CD4-positive, alpha-beta T cell treated with Interleukin-2 at 100 ng/mL for 4 hours (primary cell): ENCODE data around the gene GMPPB.

Experiments used
- DNase-seq: peaks from one replicate; pipeline ENCODE4 v3.0.0-alpha.2; 2020; ENCODE audit warnings: low spot score

GMPPB gene

DNA sequence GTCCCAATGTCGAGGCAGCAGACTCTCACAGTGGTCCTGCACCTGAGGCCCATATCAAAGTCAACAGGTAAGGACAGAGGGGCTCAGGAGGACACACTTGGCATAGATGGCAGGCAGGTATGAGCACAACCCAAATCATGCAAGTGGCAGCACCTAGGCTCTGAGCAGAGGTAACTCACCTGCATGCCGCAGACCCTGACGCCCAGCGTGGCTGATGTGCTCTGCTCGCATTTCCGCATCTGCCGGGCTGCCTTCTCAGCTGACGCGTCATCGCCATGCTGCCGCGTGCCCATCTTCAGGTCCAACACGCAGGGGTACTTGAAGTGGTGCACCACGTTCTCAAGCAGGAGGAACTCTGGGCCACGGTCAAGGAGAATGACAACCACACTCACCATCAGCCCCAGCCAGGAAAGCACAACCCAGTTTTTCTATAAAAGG lies 4.2 kb upstream of the GMPPB start:
- no peak for DNase-seq

DNA sequence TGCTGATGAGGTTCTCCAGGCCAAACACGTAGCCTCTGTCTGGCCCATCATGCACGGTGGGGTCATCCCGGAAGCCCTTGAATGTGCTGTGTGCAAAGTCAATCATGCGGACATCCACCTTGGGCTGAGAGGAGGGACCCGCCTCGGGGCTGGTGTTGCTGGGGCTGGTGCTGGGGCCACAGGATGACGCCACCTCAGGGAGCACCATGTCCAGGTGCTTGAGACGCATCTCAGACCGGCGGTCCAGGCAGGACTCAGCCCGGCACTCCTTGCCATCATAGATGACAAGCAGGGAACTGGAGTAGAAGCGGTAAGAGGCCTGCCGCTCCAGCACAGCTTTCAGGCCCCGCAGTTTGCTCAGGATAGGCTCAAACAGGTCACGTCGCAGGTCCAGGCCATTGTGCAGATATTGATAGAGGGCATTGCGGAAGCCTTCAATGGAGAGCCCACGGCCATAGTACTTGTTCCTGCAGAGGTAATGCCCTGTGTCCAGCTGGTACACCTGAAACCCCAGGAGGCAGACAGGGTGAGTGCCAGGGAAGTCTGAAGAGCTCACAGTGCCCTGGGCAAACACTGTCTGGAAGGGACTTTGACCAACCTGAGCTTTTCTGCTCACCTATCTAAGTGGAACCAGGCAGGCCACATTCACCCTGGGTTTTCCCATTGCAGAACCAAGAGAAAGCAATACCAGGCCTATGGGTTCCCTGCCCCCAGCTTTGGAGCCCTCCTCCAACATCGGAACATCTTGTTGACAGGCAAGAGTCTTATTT lies 3.6 kb upstream of the GMPPB start:
- DNase-seq = no peak

DNA sequence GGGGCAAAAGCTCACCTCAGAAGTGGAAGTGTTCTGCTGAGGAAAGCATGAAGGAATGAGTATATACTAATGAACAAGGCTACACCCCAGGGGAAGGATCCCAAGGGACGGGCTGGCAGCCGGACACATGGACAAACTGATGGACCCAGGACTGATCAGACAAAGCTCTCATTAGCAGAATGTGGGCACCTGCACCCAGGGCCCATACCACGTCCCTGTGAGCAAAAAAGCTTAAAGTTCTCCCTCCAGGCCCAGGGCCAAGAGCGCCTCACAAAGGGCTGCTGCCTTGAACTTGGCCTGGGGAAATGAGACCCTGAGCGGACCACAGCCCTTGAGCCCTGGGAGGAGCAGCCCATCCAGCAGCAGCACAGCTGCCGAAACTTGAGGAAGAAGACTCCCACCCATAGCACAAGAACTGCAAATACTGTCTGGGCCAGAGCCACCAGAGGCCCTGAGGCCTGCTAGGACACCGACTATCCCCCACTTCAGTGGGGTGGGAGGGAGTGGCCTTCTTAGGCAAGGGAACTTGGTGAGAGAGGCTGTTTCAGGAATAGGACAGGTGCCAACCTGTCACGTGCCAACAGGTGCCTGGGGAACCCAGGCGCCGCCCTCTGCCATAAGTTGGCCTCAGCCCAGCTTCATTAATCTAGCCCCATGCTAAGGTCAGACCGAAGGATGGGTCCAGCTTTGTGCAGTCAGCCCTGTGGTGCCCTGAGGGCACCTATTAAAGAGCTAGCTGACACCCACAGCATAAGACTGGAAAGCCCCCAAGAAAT lies 2.3 kb upstream of the GMPPB start:
- DNase-seq = no peak

DNA sequence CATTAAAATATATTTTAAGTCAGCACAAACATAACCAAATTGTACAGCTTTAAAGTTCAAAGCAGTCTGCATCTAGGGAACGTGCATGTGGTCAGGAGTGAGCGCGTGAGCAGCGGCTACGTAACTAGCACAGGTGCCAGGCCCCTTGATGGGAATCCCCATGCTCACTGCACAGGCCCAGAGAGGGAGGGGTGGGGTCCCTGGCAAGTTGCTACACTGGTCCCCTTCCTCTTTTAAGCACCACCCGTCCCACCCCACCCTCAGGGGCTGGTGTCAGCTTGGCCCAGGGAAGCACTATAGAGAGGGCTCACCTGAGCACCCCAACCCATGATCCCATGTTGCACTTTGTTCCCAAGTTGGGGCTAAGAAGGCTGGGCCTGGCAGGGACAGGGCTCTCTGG lies 835 bp upstream of the GMPPB start:
- peak; percentile 14 for DNase-seq

DNA sequence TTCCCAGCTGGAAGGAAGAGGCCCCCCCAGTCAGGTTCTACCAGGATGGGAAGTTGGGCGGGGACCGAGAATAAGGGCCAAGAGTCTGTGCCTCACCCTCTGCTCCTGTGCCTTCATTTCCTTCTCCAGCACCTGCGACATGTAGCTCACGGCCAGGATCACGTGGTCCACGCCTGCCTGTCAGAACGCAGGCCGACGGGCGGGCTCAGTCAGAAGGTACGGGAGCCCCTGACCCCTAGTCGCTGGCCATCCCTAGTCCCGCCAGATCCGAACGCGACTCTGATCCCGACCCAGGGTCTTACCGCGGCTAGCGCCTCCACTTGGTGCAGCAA lies 489 bp downstream of the GMPPB start:
- peak; percentile 51 for DNase-seq

DNA sequence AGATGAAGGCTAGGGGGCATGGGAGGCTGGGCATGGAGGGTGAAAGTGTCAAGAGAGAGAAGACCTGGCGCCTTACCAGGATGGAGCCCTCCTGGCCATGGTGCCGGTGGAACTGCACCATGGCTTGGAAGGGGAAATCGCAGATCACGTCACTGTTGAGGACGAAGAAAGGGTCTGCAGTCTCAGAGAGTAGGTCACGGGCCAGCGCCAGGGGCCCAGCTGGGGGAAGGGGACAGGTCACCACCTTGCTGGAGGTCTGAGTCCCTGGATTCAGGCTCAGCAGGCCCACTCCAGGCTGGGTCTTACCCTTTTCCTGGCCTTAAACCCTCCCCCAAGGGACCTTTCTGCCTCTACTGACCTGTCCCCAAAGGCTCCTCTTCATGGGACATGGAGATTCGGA lies 855 bp downstream of the GMPPB start:
- DNase-seq = no peak

DNA sequence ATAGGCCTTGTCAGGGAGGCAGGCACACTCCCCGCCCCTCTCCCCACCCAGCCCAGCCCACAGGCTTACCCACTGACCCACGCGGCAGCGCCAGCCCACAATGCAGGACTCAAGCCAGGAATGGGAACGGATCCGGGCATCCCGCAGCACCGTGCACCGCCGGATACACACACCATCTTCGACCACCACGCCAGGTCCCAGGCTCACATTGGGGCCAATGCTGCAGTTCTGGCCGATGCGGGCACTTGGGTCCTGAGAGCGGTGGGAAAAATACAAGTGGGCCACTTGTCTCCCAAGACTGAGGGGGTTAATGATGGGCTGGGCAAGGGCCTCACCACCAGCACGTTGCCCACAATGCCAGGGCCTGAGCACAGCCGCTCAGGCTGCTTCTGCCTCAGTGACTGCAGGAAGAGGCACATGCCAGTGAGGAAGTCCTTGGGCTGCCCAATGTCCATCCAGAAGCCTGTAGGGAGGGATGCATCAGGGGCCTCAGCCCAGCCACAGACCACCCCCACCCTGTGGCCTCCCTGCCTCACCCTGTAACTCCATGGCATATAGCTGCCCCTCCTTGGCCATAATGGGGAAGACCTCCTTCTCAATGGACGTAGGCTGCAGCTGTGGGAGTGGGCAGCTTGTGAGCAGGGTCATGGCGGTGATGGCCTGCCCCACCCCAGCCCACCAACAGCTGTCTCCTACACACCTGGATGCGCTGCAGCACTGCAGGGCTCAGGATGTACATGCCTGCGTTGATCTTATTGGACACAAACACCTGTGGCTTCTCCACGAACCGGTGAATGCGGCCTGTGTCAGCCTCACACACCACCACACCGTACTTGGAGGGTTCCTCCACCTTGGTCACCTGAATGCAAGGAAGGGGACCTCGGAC lies 1.6 kb downstream of the GMPPB start:
- no peak for DNase-seq

DNA sequence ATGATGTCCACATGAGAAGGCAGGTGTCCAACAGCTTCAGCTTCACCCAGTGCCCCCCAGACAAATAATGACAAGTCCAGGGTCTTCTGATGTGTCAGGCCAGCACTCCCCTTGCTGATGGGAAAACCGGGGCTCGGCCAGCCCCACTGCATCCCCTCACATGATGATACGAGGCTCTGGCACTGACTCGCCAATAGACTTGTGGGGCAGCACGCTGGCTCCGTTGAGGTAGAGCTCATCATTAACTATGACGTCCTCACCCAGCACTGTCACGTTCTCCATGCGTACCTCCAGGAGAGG lies 2.2 kb downstream of the GMPPB start:
- no peak for DNase-seq

DNA sequence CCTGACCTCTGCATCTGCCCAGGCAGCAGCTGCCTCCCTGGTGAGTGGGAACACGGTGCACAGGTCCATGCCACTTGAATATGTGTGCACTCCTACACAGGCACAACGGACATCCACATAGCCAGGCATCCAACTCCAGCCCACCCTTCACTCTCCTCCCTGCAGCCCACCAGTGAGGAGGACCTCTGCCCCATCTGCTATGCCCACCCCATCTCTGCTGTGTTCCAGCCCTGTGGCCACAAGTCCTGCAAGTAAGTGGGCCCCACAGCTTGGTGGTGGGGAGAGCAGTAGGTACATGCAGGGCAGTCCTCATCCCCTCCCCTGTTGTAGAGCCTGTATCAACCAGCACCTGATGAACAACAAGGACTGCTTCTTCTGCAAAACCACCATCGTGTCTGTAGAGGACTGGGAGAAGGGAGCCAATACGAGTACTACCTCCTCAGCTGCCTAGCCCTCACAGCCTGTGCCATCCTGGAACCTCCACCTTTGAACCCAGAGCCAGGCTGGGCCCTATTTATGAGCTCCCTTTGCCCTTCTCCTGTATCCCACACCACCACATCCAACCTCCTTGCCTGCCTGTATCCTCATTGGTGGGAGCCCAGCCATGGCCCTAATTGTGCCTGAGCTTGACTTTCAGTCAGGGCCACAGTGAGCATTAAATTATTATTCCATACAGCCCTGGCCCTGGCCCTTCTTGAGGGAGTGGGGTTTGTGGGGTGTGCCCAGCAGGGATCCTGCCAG lies 2.7 kb downstream of the GMPPB start:
- no peak for DNase-seq

DNA sequence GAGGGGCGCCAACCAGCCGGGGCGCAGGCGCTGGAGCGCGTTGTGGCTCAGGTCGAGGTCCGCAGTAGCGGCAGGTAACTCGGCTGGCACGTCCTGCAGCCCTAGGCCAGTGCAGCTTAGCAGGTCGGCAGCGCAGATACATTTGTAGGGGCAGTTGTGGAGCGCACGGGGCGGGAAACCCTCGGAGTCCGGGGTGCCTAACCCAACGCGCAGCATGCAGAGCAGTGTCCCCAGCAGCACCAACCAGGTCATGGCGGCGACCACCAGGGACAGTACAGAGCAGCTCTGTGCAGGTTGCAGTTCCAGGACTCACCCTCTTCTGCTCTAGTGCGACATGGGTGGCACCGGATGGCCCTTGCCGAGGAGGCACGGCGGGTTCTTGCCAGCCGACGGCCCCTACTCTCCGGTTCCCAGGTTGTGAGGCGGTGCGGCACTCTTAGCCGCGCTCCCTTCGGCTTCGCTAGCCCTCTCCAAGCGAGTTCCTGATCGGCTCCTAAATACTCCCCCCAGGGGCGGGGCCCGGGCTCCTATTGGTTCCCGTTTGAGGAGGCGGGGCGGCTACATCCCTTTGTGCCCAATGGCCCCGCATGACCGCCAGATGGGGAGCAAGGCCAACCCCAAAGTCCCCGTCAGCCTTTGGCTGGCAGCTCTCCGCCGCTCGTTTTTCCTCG lies 4.4 kb downstream of the GMPPB start, which contains the start of gene AMIGO3:
Gene AMIGO3 (minus strand): TSS at position 471 of the 671 bp plus-strand sequence. CDS start 219 bp downstream, at position 252.
- peak; percentile 90 for DNase-seq

DNA sequence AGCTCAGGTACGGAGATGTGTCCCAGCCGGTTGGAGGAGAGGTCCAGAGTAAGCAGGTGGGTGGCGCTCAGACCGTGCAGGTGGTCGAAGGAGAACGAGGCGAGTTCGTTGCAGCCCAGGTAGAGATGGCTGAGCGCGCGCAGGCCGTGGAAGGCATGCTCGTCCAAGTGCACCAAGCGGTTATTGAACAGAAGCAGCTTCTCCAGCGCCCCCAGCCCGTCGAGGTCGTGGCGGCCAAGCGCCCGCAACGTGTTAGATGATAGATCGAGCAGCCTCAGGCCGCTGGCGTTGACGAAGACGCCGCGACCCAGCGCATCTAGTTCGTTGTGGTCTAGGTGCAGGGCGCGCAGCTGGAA lies 4.9 kb downstream of the GMPPB start:
- peak; percentile 4 for DNase-seq

DNA sequence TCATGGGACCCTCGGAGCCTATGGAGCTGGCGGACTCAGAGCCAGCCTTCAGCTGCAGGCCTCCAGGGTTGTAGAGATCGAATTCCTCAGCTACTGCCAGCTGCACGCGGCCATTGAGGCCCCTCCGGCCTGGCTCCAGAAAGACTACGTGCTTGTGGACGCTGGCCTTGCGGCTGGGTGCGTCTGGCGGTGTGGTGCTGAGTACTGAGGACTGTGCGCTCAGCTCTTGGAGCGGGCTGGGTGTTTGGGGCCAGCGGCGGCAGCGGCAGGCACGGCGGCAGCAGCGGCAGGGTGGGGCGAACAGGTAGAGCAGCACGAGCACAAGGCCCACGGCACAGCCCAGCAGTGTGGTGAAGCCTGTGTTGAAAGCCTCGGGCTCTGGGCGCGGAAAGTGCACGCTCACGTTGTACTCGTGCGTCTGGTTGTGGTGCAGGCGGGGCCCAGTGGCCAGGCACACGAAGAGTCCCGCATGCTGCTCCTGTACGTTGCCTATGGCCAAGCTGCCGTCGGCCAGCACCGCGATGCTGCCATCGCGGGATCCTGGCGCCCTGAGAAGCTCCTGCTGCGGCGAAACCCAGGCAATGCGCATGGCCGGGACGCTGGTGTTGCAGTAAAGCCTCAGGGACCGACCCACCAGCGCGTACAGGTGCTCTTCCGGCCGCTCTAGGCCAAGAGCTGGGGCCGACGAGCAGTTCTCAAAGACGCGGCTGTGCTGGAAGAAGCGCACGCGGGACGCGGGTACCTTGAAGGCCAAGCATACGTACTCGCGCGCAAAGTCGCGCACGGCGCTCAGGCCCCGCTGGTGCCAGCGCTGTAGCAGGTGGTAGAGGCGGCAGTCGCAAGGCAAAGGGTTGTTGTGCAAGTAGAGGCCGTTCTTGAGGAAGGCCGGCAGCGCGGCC lies 5.5 kb downstream of the GMPPB start:
- DNase-seq = no peak

DNA sequence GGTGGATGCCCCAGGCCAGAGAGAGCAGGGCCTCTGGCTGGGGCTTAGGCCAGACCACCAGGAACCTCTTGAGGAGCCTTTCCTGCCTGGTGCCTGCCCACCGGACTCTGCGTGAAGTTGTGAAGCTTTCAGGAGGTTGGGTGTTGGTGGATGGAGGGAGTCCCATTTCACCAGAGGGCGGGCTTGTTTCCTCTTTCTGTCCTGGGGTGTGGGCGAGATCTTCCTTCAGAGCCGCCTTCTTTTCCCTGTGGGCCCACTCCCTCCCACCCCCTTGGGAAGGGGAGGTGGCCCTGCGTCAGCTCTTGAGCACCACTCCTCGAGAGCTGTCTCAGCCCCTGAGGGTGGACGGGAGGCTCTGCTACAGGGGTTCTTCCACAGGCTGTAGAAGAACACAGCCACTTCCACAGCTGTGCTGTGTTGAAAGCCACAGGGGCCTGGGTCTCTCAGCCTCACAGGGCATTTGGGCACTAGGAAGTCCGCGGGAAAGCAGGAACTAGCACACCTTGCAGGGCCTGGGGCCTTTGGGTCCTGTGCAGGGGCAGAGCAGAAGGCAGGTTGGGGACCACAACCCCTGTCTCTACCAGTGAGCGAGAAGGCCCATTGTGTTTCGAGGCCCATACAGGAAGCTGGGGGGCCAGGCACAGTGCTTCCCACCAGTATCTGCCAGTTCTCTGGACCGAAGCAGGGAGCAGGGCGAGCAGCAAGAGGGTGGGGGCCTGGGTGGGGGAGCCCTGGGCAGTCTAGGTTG lies 6.4 kb downstream of the GMPPB start:
- no peak for DNase-seq

DNA sequence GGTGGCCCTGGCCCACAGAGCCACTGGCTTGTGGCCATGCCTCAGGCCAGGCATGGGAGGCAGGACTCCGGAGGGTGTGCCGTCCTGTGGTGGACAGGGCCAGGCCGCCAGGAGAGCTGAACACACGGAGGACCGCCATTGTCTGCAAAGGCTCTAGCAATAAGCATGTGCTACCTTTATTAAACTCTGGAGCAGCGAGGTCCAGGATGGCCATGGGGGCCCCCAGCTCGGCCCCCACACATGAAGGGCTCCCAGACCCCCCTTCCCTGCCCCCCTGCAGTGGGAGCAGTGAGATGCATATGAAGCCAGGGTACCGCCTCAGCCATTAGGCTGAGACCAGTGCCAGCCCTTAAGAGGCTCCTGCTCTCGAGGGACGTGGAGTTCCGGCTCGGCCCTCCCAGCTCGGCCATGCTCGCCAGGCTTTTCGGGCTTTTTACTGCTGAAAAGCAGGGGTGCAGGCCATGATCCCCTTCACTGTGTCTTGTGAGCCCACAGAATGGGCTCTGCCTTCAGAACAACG lies 7.0 kb downstream of the GMPPB start:
- no peak for DNase-seq

DNA sequence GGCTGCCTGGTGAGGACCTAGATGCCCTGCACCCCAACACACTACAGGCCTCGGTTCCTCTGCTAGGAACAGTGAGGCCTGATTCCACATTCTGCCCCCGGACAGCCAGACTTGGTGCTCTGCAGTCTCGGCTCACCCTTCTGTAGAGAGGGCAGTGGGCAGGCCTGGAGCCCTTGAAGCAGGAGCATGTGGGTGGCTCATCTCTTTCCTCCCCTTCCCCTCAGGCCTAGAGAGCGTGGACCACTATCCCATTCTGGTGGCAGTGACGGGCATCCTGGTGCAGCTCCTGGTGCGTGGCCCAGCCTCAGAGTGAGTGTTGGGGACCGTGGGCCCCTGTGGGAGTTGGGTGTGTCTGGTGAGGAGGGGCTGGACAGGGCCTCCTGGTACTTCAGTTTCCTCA lies 7.6 kb downstream of the GMPPB start:
- no peak for DNase-seq

DNA sequence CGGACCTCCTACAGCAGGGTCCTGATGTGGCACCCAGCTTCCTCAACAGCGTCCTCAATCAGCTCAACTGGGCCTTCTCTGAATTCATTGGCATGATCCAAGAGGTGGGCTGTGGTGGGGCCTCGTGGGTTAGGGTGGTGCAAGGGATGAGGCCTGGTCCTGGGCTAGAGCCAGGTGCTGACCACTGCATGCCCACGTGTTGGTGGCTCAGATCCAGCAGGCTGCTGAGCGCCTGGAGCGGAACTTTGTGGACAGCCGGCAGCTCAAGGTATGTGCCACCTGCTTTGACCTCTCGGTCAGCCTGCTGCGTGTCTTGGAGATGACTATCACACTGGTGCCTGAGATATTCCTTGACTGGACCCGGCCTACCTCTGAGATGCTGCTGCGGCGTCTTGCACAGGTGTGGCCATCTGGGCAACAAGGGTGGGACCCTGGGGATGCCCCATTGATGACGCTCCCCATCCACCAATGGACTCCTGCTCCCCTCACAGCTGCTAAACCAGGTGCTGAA lies 8.1 kb downstream of the GMPPB start:
- no peak for DNase-seq

DNA sequence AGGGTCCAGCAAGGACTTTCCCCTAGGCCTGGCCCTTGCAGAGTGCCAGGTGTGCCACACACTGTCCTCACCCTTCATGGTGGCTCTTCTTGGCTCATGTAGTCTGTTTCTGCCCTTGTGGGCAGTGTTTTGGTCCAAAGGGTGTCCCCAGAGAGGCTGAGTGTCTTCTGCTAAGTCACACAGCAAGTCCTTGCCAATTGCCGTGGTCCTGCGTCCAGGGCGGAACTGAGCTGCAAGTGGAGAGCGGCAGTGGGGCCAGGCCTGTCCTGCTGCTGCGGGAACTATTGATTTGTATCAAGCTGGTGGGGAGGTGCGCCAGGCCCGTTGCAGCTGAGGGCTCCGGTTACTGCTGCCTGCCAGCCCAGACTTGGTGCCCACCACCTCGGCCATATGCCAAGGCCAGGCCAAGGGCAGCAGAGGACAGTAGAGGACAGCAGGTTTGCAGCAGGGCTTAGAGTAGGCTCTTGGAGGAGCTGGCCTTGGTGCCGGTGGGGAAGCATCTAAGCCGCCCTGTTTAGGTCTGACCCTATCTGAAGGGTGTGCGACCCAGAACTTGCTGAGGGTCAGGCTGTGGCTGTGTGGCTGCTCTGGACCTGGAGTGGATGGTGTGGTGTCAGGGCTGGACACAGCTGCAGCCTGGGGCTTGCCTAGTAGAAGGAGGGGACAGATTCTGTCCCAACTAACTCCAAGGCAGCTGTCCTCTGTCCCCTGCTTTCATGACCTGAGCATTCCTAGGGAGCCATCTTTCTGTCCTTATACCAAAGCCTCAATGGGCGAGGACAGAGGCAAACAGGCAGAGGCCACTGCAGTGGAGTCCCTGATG lies 8.8 kb downstream of the GMPPB start:
- DNase-seq = no peak

DNA sequence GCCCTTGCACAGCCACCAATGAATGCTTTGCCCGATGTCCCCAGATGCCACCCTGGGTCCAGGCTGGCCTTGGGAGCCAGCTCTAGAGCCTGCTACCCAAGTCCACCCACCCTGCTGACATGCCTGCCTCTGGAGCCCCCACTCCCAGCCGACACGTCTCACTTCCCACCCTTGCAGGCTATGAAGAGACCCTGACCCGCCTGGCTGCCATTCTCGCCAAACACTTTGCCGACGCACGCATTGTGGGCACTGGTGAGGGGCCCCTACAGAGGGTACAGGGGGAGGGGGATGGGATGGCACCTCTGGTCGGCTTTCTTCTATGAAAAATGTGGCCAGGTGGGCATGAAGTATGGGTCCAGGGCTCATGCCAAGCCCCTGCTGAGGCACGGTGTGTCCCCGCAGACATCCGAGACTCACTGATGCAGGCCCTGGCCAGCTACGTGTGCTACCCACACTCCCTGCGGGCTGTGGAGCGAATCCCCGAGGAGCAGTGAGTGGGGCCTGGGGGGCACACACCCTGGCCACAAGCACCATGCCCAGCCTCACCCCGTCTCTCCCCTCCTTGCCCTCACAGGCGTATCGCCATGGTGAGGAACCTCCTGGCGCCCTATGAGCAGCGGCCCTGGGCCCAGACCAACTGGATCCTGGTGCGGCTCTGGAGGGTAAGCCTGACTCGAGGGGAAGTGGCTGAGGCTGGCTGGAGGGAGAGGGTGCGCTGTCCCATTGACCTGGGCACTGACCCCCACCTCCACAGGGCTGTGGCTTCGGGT lies 10.2 kb downstream of the GMPPB start:
- DNase-seq = no peak
